Measurements from ENCODE around the gene CFAP74. TPM values are rescaled to one million over a fixed set of nuclear protein-coding genes. Genes with fewer than 3 reads are reported as not detected.

The CFAP74 gene
- polyA plus RNA-seq, 1 donor from 2014 or later = 0.22 TPM

GRCh38 chr1:1938276-1938573 is 65.4 kb downstream of the CFAP74 start:
- H3K36me3 ChIP-seq (ENCODE audit: insufficient read depth, low read length) = no peaks in the 10 kb centered on the region
- H3K79me2 ChIP-seq (replicated peaks; ENCODE audit: insufficient read depth, low read length) = no peaks in the 10 kb centered on the region
- no peak overlapping the region for H3K27ac ChIP-seq (ENCODE audit: low read length)
- H3K9ac ChIP-seq (ENCODE audit: low read length) = no peak overlapping the region
- TF ChIP-seq EZH2 (IDR thresholded peaks at IDR 0.05; ENCODE audit: borderline replicate concordance, insufficient read depth, low read length, poor library complexity, severe bottlenecking) = no peak
- no peak for TF ChIP-seq CTCF (IDR thresholded peaks at IDR 0.05; ENCODE audit: poor library complexity, severe bottlenecking)
- TF ChIP-seq SMC3 (conservative IDR thresholded peaks at IDR 0.05; ENCODE audit: poor library complexity) = no peak
- no peak for TF ChIP-seq TAF1 (IDR thresholded peaks at IDR 0.05; ENCODE audit: low read depth)
- no peak for TF ChIP-seq POLR2AphosphoS5 (IDR thresholded peaks at IDR 0.05)
- no peak for TF ChIP-seq EP300 (conservative IDR thresholded peaks at IDR 0.05; ENCODE audit: poor library complexity, severe bottlenecking)
- no peak for TF ChIP-seq RAD21 (conservative IDR thresholded peaks at IDR 0.05)
- TF ChIP-seq MXI1 (conservative IDR thresholded peaks at IDR 0.05; ENCODE audit: poor library complexity, severe bottlenecking) = no peak
- no peak for TF ChIP-seq REST (IDR thresholded peaks at IDR 0.05; ENCODE audit: borderline replicate concordance)
- H3K27me3 ChIP-seq (ENCODE audit: insufficient read depth, low read depth, low read length) = no peaks in the 10 kb centered on the region
- H3K4me3 ChIP-seq (ENCODE audit: low read length) = no peak overlapping the region
- no peak overlapping the region for H3K4me2 ChIP-seq (ENCODE audit: low read length)
- H4K20me1 ChIP-seq (ENCODE audit: insufficient read depth) = no peaks in the 10 kb centered on the region
- no peaks in the 10 kb centered on the region for H3F3A ChIP-seq (ENCODE audit: insufficient read depth, low read length, poor library complexity, severe bottlenecking)
- no peaks in the 10 kb centered on the region for H3K9me2 ChIP-seq (ENCODE audit: insufficient read depth, low read length)
- H3K9me3 ChIP-seq (ENCODE audit: low read length) = no peaks in the 10 kb centered on the region
- H2AFZ ChIP-seq (ENCODE audit: low read depth, low read length) = no peak overlapping the region

- no peak overlapping the region for H3K9ac ChIP-seq (ENCODE audit: low read length)
- H3K36me3 ChIP-seq (ENCODE audit: insufficient read depth, low read length) = no peaks in the 10 kb centered on the region
These were observed 65.9 kb downstream of the CFAP74 start for GRCh38 chr1:1937549-1938275.

More at GRCh38 chr1:1937549-1938275, 65.9 kb downstream of the CFAP74 start:
- Histone ChIP-seq H2AFZ (ENCODE audit: low read depth, low read length) (no peak overlapping the region), H3K79me2 (replicated peaks; ENCODE audit: insufficient read depth, low read length) (no peaks in the 10 kb centered on the region), H3K4me2 (ENCODE audit: low read length) (no peak overlapping the region), H3K9me2 (ENCODE audit: insufficient read depth, low read length) (no peaks in the 10 kb centered on the region), H3K9me3 (ENCODE audit: low read length) (no peaks in the 10 kb centered on the region), H3K4me3 (ENCODE audit: low read length) (no peak overlapping the region), H3K27me3 (ENCODE audit: insufficient read depth, low read depth, low read length) (no peaks in the 10 kb centered on the region), H3F3A (ENCODE audit: insufficient read depth, low read length, poor library complexity, severe bottlenecking) (no peaks in the 10 kb centered on the region), H4K20me1 (ENCODE audit: insufficient read depth) (no peaks in the 10 kb centered on the region), H3K27ac (ENCODE audit: low read length) (no peak overlapping the region)
- TF ChIP-seq EZH2 (IDR thresholded peaks at IDR 0.05; ENCODE audit: borderline replicate concordance, insufficient read depth, low read length, poor library complexity, severe bottlenecking) (no peak), SMC3 (conservative IDR thresholded peaks at IDR 0.05; ENCODE audit: poor library complexity) (no peak), RAD21 (conservative IDR thresholded peaks at IDR 0.05) (no peak)

Data from neural cell (in vitro differentiated cells).